ENCODE results near the gene C15orf61.

The C15orf61 gene

DNA sequence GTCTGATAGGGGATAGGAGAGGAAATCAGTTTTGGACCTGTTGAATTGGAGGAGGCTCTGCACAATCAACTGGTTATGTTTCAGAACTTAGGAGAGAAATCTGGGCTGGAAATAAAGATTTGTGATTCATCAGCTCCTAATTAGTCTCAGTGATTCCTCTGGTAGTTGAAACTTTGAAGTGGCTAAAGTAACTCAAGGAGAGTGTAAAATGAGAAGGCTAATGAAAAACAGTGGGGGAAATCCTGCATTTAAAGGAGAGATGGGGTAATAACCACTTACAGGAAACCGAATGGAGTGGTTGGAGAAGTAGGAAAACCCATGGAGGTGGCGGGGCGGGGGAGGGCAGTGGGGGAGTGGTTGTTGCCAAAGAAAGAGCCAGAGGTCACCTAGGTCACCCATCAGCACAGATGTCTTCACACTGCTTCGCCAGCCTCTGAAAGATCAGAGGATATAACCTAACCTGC is 54.1 kb downstream of the C15orf61 start:
- FAIRE-seq (no peak), DNase-seq (ENCODE audit: extremely low spot score, insufficient read length, low read depth) (no peak)

DNA sequence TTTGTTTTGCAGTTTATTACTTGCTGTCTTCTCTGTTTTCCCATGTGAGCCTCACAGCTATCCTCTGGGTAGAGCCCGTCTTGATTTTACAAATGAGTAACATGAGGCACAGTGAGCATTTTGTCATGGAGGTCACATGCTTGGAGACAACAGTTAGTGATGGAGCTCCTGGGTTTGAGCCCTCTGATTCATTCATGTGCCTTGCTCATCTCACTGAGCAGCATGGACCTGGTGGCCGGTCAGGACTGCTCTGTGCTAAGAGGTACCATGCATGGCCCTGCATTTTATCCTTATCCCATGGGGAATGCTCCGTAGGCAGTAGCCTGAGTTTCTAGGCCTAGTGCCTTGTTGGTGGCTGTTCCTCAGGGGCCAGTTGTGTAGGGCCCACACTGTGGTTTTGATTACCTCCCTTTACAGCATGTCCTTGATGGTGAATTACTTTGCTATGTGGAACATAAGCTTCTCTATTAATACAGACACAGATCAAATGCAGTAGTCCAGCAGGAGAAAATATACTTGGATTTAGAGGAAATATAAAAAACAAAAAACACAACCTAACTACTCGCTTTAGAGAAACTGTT is 57.2 kb downstream of the C15orf61 start:
- FAIRE-seq (no peak), DNase-seq (ENCODE audit: extremely low spot score, insufficient read length, low read depth) (no peak)

DNA sequence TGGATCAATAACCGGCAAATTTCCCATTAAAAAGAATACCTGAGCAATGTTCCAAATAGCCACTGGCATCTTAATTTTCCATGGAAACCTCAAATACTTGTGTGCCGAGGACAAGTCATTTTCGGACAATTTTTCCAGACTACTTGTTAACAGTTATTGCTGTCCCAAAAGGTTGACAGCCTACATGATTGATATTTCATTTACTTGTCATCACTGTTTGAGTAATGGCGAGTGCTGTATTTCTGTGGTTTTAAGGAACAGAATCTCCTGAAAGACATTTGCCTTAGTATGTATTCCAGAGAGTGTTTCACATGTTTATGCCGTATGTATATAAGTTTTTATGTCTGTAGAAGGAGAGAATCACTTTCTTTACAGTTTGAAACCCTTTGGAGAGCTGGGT is 58.2 kb downstream of the C15orf61 start:
- DNase-seq (ENCODE audit: extremely low spot score, insufficient read length, low read depth) = no peak
- no peak for FAIRE-seq
